ENCODE data around the gene WASHC2A.
"Not testable (repeated sequence)": the region's sequence is repeated elsewhere in the genome, so short reads cannot be mapped to it uniquely, and the experiment has no call there.

WASHC2A gene

DNA sequence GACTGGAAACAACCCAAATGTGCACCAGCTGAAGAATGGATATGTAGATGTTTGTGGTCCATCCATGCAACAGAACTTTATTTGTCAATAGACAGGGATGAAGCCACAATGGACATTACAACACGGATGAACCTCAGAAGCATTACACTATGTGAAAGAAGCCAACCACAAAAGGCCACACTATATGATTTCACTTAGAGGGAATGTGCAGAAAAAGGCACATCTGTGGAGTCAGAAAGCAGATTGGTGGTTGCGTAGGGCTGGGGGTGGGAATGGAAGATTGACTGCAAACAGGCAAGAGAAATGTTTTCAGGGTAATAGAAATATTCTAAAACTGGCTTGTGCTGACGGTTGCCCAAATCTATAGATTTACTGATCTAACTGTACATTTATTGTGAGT, 34.3 kb upstream of the WASHC2A start:
- in situ Hi-C loops (cut with MboI; ENCODE audit: low sequenced_read_pairs, unreplicated experiment): no loop called here
- DNase-seq (ENCODE audit: low spot score): no peak
- TF ChIP-seq, protein P1, sequence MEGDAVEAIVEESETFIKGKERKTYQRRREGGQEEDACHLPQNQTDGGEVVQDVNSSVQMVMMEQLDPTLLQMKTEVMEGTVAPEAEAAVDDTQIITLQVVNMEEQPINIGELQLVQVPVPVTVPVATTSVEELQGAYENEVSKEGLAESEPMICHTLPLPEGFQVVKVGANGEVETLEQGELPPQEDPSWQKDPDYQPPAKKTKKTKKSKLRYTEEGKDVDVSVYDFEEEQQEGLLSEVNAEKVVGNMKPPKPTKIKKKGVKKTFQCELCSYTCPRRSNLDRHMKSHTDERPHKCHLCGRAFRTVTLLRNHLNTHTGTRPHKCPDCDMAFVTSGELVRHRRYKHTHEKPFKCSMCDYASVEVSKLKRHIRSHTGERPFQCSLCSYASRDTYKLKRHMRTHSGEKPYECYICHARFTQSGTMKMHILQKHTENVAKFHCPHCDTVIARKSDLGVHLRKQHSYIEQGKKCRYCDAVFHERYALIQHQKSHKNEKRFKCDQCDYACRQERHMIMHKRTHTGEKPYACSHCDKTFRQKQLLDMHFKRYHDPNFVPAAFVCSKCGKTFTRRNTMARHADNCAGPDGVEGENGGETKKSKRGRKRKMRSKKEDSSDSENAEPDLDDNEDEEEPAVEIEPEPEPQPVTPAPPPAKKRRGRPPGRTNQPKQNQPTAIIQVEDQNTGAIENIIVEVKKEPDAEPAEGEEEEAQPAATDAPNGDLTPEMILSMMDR (IDR thresholded peaks at IDR 0.05; ENCODE audit: borderline replicate concordance, control extremely low read depth, extremely low read depth, insufficient read depth, missing control alignments): no peak

GRCh38 chr10:50035337-50035736, 32.4 kb upstream of the WASHC2A start:
- in situ Hi-C loops (cut with MboI; ENCODE audit: low sequenced_read_pairs, unreplicated experiment); DNase-seq (ENCODE audit: low spot score): not testable (repeated sequence)

DNA sequence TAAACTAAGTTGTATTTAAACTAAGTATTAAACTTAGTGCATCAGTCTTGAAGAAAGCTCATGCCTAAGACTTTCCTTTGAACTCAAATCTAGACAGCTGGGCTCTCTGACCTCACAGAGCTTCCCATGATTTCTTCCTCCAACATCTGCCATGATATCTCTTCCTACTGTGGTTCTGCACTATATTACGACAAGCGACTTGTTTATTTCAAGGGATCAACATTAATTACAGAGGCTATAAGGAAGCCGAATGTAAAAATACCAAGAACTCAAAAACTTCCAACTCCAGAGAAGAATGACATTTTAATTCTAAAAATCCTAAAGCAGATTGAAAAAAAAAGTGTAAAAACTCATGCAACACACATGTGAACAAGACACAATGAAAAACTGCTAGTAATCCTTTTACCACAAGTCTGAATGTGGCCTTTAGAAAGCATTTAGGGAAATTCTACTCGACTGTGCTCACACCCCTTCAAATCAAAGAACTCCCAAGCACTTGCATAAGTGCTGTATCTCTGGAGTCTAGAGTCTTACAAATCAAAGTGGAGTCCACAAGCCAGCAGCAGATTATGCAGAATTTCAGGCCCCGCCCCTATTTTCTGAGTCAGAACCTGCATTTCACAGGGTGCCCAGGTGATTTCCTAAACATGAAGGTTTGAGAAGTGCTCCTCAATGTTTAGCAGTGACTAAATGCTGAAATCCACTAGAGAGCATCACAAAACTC, 22.7 kb upstream of the WASHC2A start:
- DNase-seq (ENCODE audit: low spot score): no peak
- TF ChIP-seq, protein P1 (IDR thresholded peaks at IDR 0.05; ENCODE audit: borderline replicate concordance, control extremely low read depth, extremely low read depth, insufficient read depth, missing control alignments): no peak
- in situ Hi-C loops (cut with MboI; ENCODE audit: low sequenced_read_pairs, unreplicated experiment): no loop called here

DNA sequence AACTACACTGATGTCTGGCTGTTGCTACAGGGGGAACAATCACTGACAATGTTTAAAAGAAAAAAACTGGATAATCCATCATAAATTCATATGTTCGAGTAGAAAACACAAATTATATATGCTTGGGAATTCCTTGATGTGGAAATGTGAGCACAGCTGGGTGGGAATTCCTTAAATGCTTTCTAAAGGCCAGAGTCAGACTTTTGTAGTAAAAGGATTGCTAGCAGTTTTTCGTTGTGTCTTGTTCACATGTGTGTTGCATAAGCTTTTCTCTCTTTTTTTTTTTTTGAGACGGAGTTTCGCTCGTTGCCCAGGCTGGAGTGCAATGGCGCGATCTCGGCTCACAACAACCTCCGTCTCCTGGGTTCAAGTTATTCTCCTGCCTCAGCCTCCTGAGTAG, 21.3 kb upstream of the WASHC2A start:
- in situ Hi-C loops (cut with MboI; ENCODE audit: low sequenced_read_pairs, unreplicated experiment); DNase-seq (ENCODE audit: low spot score): not testable (repeated sequence)

DNA sequence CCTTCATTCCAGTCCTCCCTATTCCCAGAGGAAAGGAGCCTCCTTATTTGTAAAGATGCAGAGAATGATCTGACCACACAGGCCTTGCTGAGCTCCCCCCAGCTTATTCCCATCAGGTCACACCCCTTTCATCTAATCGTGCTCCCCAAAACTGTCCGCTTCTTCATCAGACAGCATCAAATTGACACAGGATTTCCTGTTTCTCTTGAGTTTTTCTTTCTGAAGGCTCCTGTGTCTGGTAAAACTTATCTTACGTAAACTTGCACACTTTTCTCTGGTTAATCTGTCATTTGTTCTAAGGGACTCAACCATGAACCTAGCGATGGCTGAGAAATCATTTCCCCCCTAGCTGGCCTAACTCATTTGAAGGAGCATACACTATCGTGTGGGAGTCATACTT, 20.2 kb upstream of the WASHC2A start:
- in situ Hi-C loops (cut with MboI; ENCODE audit: low sequenced_read_pairs, unreplicated experiment); DNase-seq (ENCODE audit: low spot score): not testable (repeated sequence)

DNA sequence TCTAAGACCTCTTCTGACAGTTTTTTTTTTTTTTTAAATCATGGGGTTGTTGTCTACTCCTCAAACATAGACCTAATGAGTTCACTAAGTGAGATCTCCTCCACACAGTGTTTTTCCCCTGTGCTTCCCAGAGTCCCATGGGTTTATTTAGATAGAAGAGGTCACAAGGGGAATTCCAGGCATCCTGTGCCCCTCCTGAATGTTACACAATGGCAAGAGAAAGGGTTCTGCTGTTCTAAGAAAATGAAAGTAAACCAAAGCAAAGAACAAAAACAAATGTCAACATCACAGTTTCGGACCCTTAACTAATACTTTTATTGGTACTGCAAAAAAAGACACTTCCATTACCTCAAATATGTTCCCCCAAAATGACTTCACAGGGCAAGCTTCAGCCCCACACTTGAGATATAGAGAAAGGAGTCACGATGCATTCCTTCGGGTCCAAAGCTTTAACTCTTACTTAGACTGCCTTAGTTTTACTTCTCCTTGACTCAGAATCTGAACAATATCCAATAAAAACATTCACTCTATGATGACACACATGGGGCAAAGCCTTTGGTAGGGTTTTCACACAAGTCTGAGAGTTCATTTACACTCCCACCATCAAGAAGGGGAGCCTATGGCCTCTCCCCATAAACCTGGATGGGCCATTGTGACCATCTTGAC, 15.6 kb upstream of the WASHC2A start:
- in situ Hi-C loops (cut with MboI; ENCODE audit: low sequenced_read_pairs, unreplicated experiment): not testable (repeated sequence)
- DNase-seq (ENCODE audit: low spot score): peak; percentile 11

DNA sequence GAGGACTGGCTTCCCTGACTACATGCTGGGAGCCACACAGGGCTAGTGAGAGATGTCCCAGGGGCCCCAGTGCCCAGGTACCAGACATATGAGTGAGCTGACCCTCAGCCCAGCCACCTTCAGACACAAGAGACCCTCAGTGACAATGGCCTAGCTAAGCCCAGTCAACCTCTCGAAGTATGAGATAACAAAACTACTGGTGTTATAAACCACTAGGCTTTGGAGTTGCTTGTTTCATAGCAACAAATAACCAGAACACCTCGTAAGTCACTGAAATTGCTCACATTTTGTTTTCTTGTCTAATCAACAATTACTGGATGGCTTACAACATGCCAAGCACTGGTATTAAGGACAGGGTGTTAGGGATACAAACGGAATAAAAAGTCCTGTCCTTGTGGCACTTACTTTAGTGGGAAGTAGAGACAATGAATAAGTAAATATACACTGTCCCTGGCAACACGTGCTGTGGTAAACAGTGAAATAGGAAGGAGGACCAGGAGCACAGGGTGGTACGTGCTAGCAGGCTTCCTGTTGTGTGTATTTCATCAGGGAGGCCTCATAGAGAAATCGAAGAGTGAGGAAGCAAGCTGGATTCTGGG, 14.9 kb upstream of the WASHC2A start:
- DNase-seq (ENCODE audit: low spot score); in situ Hi-C loops (cut with MboI; ENCODE audit: low sequenced_read_pairs, unreplicated experiment): not testable (repeated sequence)

- DNase-seq (ENCODE audit: low spot score); in situ Hi-C loops (cut with MboI; ENCODE audit: low sequenced_read_pairs, unreplicated experiment): not testable (repeated sequence)
Observed at GRCh38 chr10:50055494-50056292, 12.1 kb upstream of the WASHC2A start.

- in situ Hi-C loops (cut with MboI; ENCODE audit: low sequenced_read_pairs, unreplicated experiment); DNase-seq (ENCODE audit: low spot score): not testable (repeated sequence)
Observed at GRCh38 chr10:50056654-50057053, 11.1 kb upstream of the WASHC2A start.

DNA sequence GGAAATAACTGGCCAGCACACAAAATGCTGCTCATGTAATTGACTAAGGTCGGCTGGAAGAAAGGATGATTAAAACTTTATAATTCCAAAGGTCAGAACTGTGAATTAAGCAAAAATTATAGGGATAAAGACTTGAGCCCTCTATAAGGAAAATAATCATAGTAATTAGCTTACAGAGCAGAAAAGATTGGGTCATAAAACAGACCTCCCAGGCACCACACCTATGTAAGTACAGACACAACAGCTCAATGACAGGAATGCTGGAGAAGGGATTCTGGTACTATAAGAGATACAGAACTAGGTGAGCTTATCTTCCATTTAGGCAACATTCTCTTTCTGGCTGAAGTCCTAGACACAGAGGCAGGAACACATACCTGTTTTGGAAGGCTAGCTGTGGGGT, 9.0 kb upstream of the WASHC2A start:
- DNase-seq (ENCODE audit: low spot score); in situ Hi-C loops (cut with MboI; ENCODE audit: low sequenced_read_pairs, unreplicated experiment): not testable (repeated sequence)

DNA sequence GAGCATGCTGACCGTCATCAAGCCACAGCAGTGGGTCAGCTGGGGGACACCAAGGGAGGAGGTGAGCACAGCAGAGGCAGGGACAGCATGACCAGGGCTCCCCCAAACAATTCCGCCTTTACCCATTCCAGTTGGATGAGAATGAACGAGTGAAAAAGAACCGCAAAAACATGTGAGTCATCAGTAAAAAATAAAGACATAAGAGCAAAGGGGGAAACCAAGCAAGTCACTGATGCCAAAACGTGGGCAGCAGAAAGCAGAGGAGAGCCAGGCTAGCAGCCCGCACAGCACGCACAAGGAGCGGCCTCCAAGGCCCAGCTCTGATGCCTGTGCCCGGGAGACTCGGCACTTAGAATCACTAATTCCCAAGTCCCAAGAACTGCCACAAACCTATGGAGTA, 7.8 kb upstream of the WASHC2A start:
- in situ Hi-C loops (cut with MboI; ENCODE audit: low sequenced_read_pairs, unreplicated experiment); DNase-seq (ENCODE audit: low spot score): not testable (repeated sequence)

- in situ Hi-C loops (cut with MboI; ENCODE audit: low sequenced_read_pairs, unreplicated experiment); DNase-seq (ENCODE audit: low spot score): not testable (repeated sequence)
Observed at GRCh38 chr10:50061548-50061947, 6.2 kb upstream of the WASHC2A start.

Data from GM13976 (cell line).